GM12878 (cell line): ENCODE data around the gene GAREM1. TPM values are rescaled to one million over a fixed set of nuclear protein-coding genes. Genes with fewer than 3 reads are reported as not detected.

Experiments used
- ATAC-seq: fragments of 200-7000 bp; cut with Tn5 transposase; 3 replicates; pipeline ENCODE4 v1.9.1; 2020; ENCODE audit warnings: mild to moderate bottlenecking, moderate library complexity
- BruUV-seq: library from RNA; stranded (reverse); fragments of 400-500 nt; replicated peaks from 2 replicates; lab custom pipeline; 2021; lab: Mats Ljungman, UMichigan
- CTCF ChIA-PET: fragments of 300-600 bp; sonication (Branson Sonifier 250); formaldehyde crosslinking; extraction: SDS; loops from one replicate; lab custom pipeline; 2021; ENCODE audit warnings: inconsistent platforms; lab: Yijun Ruan, JAX
- POLR2A ChIA-PET: fragments of 350-600 bp; formaldehyde crosslinking; extraction: SDS; loops from one replicate; lab custom pipeline; 2021; ENCODE audit warnings: inconsistent platforms; lab: Charles Lee
- RAD21 ChIA-PET: fragments of 300-600 bp; sonication (Branson Sonifier 250); formaldehyde crosslinking; loops from one replicate; lab custom pipeline; 2023; ENCODE audit warnings: antibody characterized with exemption; ENCODE audit not compliant: unreplicated experiment; lab: Charles Lee
- SMC1A ChIA-PET: fragments of 300-600 bp; sonication (Branson Sonifier 250); formaldehyde crosslinking; loops from one replicate; lab custom pipeline; 2023; ENCODE audit not compliant: unreplicated experiment, uncharacterized antibody; lab: Charles Lee
- DNase-seq: peaks from one replicate; pipeline ENCODE4 v3.0.0-alpha.2; 2011; ENCODE audit warnings: low read depth, low spot score
- FAIRE-seq: peaks from 3 replicates; lab custom pipeline; 2011; peaks lifted over from hg19 to GRCh38; lab: Jason Lieb, UNC
- H2AFZ ChIP-seq: 2 replicates; pipeline ENCODE4 v1.6.0; 2011; ENCODE audit warnings: low read depth, low read length, control low read depth; ENCODE audit not compliant: control insufficient read depth
- H3K27ac ChIP-seq: 2 replicates; pipeline ENCODE4 v1.5.1; 2011; ENCODE audit warnings: control low read depth; ENCODE audit not compliant: control insufficient read depth, insufficient read depth
- H3K27me3 ChIP-seq, 2 experiments: replicated peaks in 1 of 2; 2 replicates each; pipeline versions ENCODE4 v1.6.0 to v1.6.1; 2011; ENCODE audit warnings: low read length in 1 of 2; ENCODE audit not compliant: control insufficient read depth in 2 of 2, insufficient read depth in 2 of 2
- H3K36me3 ChIP-seq, 2 experiments: 2 replicates each; pipeline ENCODE4 v1.5.1; 2011; ENCODE audit warnings: low read length in 1 of 2; ENCODE audit not compliant: control insufficient read depth in 2 of 2, insufficient read depth in 2 of 2
- H3K4me1 ChIP-seq: 2 replicates; pipeline ENCODE4 v1.6.1; 2011; ENCODE audit warnings: mild to moderate bottlenecking, low read length, moderate library complexity, mixed read lengths; ENCODE audit not compliant: control insufficient read depth, insufficient read depth
- H3K4me2 ChIP-seq: 2 replicates; pipeline ENCODE4 v1.6.0; 2011; ENCODE audit warnings: control low read depth; ENCODE audit not compliant: control insufficient read depth, insufficient read depth
- H3K4me3 ChIP-seq: fragments of 200-600 bp; sonication (generic); 2 replicates; pipeline ENCODE4 v1.5.1; 2016
- H3K79me2 ChIP-seq: 2 replicates; pipeline ENCODE4 v1.6.0; 2011; ENCODE audit warnings: low read length; ENCODE audit not compliant: control insufficient read depth, insufficient read depth
- H3K9ac ChIP-seq: 2 replicates; pipeline ENCODE4 v1.8.0; 2011; ENCODE audit warnings: low read length, control low read depth, mixed read lengths; ENCODE audit not compliant: control insufficient read depth, insufficient read depth
- H3K9me3 ChIP-seq: replicated peaks from 3 replicates; pipeline ENCODE4 v1.5.1; 2011; ENCODE audit warnings: mild to moderate bottlenecking, low read length; ENCODE audit not compliant: control insufficient read depth, insufficient read depth
- H4K20me1 ChIP-seq: 2 replicates; pipeline ENCODE4 v1.6.0; 2011; ENCODE audit not compliant: control insufficient read depth, insufficient read depth
- BCL3 ChIP-seq: IDR thresholded peaks from 2 replicates; pipeline ENCODE4 v1.6.1; 2011; ENCODE audit warnings: borderline replicate concordance, low read depth, mild to moderate bottlenecking, moderate library complexity, low read length; ENCODE audit not compliant: insufficient read depth, poor library complexity, severe bottlenecking
- BMI1 ChIP-seq: fragments of 450-650 bp; IDR thresholded peaks from 2 replicates; pipeline ENCODE4 v1.6.1; 2016; ENCODE audit warnings: mild to moderate bottlenecking, moderate library complexity, borderline replicate concordance
- CREM ChIP-seq: IDR thresholded peaks from 2 replicates; pipeline ENCODE4 v1.6.1; 2014; ENCODE audit warnings: antibody characterized with exemption, low read depth
- FOXK2 ChIP-seq: fragments of 450-650 bp; IDR thresholded peaks from 2 replicates; pipeline ENCODE4 v1.6.1; 2017; ENCODE audit warnings: mild to moderate bottlenecking, moderate library complexity
- MAX ChIP-seq: IDR thresholded peaks from 2 replicates; pipeline ENCODE4 v1.6.1; 2012; ENCODE audit warnings: low read depth, low read length, improper control_type of control experiment
- NFYB ChIP-seq: IDR thresholded peaks from 2 replicates; pipeline ENCODE4 v1.6.1; 2011; ENCODE audit warnings: low read depth, mild to moderate bottlenecking, low read length, improper control_type of control experiment, moderate library complexity; ENCODE audit not compliant: insufficient read depth
- RBBP5 ChIP-seq: fragments of 200-600 bp; sonication (generic); conservative IDR thresholded peaks from 2 replicates; pipeline ENCODE4 v1.6.1; 2016
- REST ChIP-seq: IDR thresholded peaks from 2 replicates; pipeline ENCODE4 v1.6.1; 2012; ENCODE audit warnings: mild to moderate bottlenecking, low read depth, low read length
- SIX5 ChIP-seq: IDR thresholded peaks from 2 replicates; pipeline ENCODE4 v1.6.1; 2011; ENCODE audit warnings: mild to moderate bottlenecking, low read depth, low read length, moderate library complexity; ENCODE audit not compliant: severe bottlenecking
- SP1 ChIP-seq: IDR thresholded peaks from one replicate; pipeline ENCODE4 v1.6.1; 2011; ENCODE audit warnings: low read depth, low read length
- SREBF1 ChIP-seq: IDR thresholded peaks from 2 replicates; pipeline ENCODE4 v1.6.1; 2012; ENCODE audit warnings: mild to moderate bottlenecking, low read length
- ZBTB40 ChIP-seq: fragments of 450-650 bp; IDR thresholded peaks from 2 replicates; pipeline ENCODE4 v1.6.1; 2016; ENCODE audit warnings: mild to moderate bottlenecking, moderate library complexity, borderline replicate concordance
- ZNF384 ChIP-seq: IDR thresholded peaks from 2 replicates; pipeline ENCODE4 v1.6.1; 2012; ENCODE audit warnings: low read depth, mild to moderate bottlenecking, low read length, improper control_type of control experiment, borderline replicate concordance
- WGBS: methylation state at CpG from one replicate; pipeline ENCODE4 v1.1.6; 2016; ENCODE audit warnings: low lambda C conversion rate; ENCODE audit not compliant: insufficient replicate concordance, insufficient coverage; ENCODE audit errors: missing lambda C conversion rate; 5-methylcytosine and 5-hydroxymethylcytosine counted together
- in situ Hi-C: fragments of 300-500 bp; cut with MboI; formaldehyde crosslinking; loops from 9 replicates; pipeline ENCODE4 v1.14.3; 2018; ENCODE audit warnings: mixed read lengths
- intact Hi-C: fragments of 100-400 bp; cut with micrococcal nuclease; formaldehyde crosslinking; loops from one replicate; pipeline ENCODE4 v1.14.2; 2022; ENCODE audit not compliant: unreplicated experiment
- polyA plus RNA-seq, 11 experiments: library from polyadenylated mRNA; depleted of rRNA in 4 of 11; unstranded in 6 of 11; stranded (reverse) in 5 of 11; fragments of >200 nt; fragmentation: Nextera tagmentation in 4 of 11; fragmentation: Illumina TruSeq in 1 of 11; extraction: Ambion mirVana in 4 of 11; extraction: Trizol in 1 of 11; gene quantifications; 1 replicate in 1 of 11; 2 replicates in 10 of 11; pipeline versions ENCODE4 v1.2.1 to v1.2.3, GENCODE V29; 2011 to 2016; ENCODE audit warnings: inconsistent platforms in 2 of 11, missing spikeins in 2 of 11, low read depth in 1 of 11
- total RNA-seq, 4 experiments: library from RNA; depleted of rRNA in 3 of 4; stranded (reverse); fragments of >200 nt in 3 of 4; fragmentation: Illumina TruSeq in 1 of 4; extraction: Trizol in 1 of 4; gene quantifications; 2 replicates each; pipeline versions ENCODE4 v1.2.1 to v1.2.3, GENCODE V29; 2013 to 2021

GAREM1 gene
- total and polyA plus RNA-seq, 10 of the 15 experiments (the other 5 are each of a cell fraction or from before 2014, with no cell fraction given), result 0.05 to 0.29 (median 0.05) TPM; not detected in 7

DNA sequence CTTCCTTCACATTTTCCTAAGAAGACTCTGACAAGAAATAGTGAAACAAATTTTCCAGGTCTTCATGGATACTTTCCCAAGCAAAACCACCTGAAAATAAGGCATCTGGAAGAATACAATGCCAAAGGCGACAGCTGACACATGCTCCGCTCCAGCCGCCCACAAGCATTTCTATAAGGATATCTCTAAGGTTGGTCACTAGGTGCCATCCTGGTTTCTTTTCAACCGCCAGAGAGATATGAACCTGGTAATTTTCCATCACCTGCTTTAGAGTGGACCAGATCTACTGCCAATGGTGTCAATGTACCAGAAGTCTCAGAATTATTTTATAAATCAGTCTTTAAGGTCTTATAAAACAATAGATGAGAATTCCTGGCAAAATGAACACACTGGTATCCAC is 97.2 kb downstream of the GAREM1 start (continued):
- TF ChIP-seq ZNF384 (no peak), RBBP5 (no peak), MAX (no peak)
- TF ChIP-seq, all 136 proteins: peak for 0

GRCh38 chr18:32372381-32373061 is 98.2 kb downstream of the GAREM1 start:
- intact Hi-C loops, result no loop called here
- Histone ChIP-seq H3K9me3 (no peaks in the 10 kb centered on the region), H3K4me2 (no peak overlapping the region), H3K36me3 (no peaks in the 10 kb centered on the region), H3K27ac (no peak overlapping the region), H3K9ac (no peak overlapping the region), H4K20me1 (no peaks in the 10 kb centered on the region), H3K4me3 (no peak overlapping the region), H3K27me3 (no peaks in the 10 kb centered on the region; a peak in 1 of 4 replicates), H2AFZ (no peak overlapping the region), H3K4me1 (no peaks in the 10 kb centered on the region), H3K79me2 (no peaks in the 10 kb centered on the region)
- whole genome bisulfite sequencing, result 19% methylated on average over 3 of the region's 3 CpGs
- no TSS peak for BruUV-seq
- POLR2A ChIA-PET, result no interaction called here
- DNase-seq, result no peak
- SMC1A ChIA-PET, result interaction anchor here (0.6 kb wide), 1 partner anchor 39 kb away, joined by 3 read pairs; no protein-coding TSS in a partner anchor
- ATAC-seq, result no peak
- in situ Hi-C loops, result no loop called here
- FAIRE-seq, result no peak
- RAD21 ChIA-PET, result no interaction called here
- CTCF ChIA-PET, result no interaction called here
- TF ChIP-seq BMI1, result no peak
- TF ChIP-seq SIX5, result no peak
- TF ChIP-seq REST, result no peak
- no peak for TF ChIP-seq SP1
- TF ChIP-seq CREM, result no peak
- TF ChIP-seq BCL3, result no peak
- TF ChIP-seq ZBTB40, result no peak
- no peak for TF ChIP-seq SREBF1
- TF ChIP-seq NFYB, result no peak
- TF ChIP-seq FOXK2, result no peak
